ENCODE data around the gene GAS1.

GAS1 gene

GRCh38 chr9:86945728-86946200 is 1.5 kb downstream of the GAS1 start:
- Mint-ChIP-seq H3K4me3 (peak overlapping the region; percentile 75), H3K4me1 (ENCODE audit: low read depth) (peaks cover 21% of the 10 kb centered on the region), H3K9me3 (ENCODE audit: low read depth) (no peaks in the 10 kb centered on the region), H3K27ac (no peak overlapping the region), H3K36me3 (no peaks in the 10 kb centered on the region), H3K27me3 (peaks cover 33% of the 10 kb centered on the region)

GRCh38 chr9:86944796-86945727 is 2.2 kb downstream of the GAS1 start:
- H3K4me1 Mint-ChIP-seq (ENCODE audit: low read depth), result peaks cover 21% of the 10 kb centered on the region
- no peaks in the 10 kb centered on the region for H3K9me3 Mint-ChIP-seq (ENCODE audit: low read depth)
- H3K27ac Mint-ChIP-seq, result no peak overlapping the region
- peaks cover 34% of the 10 kb centered on the region for H3K27me3 Mint-ChIP-seq
- H3K36me3 Mint-ChIP-seq, result no peaks in the 10 kb centered on the region
- peak overlapping the region; percentile 75 for H3K4me3 Mint-ChIP-seq

GRCh38 chr9:86943201-86944113 is 3.8 kb downstream of the GAS1 start:
- Mint-ChIP-seq H3K27me3 (peaks cover 43% of the 10 kb centered on the region), H3K4me3 (no peak overlapping the region), H3K4me1 (ENCODE audit: low read depth) (peaks cover 10% of the 10 kb centered on the region), H3K27ac (no peak overlapping the region), H3K9me3 (ENCODE audit: low read depth) (no peaks in the 10 kb centered on the region), H3K36me3 (no peaks in the 10 kb centered on the region)

GRCh38 chr9:86942281-86943200 is 4.8 kb downstream of the GAS1 start:
- H3K36me3 Mint-ChIP-seq, result no peaks in the 10 kb centered on the region
- no peak overlapping the region for H3K4me3 Mint-ChIP-seq
- peaks cover 43% of the 10 kb centered on the region for H3K27me3 Mint-ChIP-seq
- H3K9me3 Mint-ChIP-seq (ENCODE audit: low read depth), result no peaks in the 10 kb centered on the region
- H3K27ac Mint-ChIP-seq, result no peak overlapping the region
- peaks cover 8% of the 10 kb centered on the region for H3K4me1 Mint-ChIP-seq (ENCODE audit: low read depth)

- H3K9me3 Mint-ChIP-seq (ENCODE audit: low read depth), result no peaks in the 10 kb centered on the region
- H3K27ac Mint-ChIP-seq, result no peak overlapping the region
- no peak overlapping the region for H3K4me3 Mint-ChIP-seq
- H3K27me3 Mint-ChIP-seq, result peaks cover 43% of the 10 kb centered on the region
- H3K36me3 Mint-ChIP-seq, result no peaks in the 10 kb centered on the region
- H3K4me1 Mint-ChIP-seq (ENCODE audit: low read depth), result peaks cover 8% of the 10 kb centered on the region
Observed at GRCh38 chr9:86941197-86941596, 6.1 kb downstream of the GAS1 start.

GRCh38 chr9:86940774-86941173 is 6.5 kb downstream of the GAS1 start:
- Mint-ChIP-seq H3K4me3 (no peak overlapping the region), H3K9me3 (ENCODE audit: low read depth) (no peaks in the 10 kb centered on the region), H3K4me1 (ENCODE audit: low read depth) (peaks cover 7% of the 10 kb centered on the region), H3K27ac (no peak overlapping the region), H3K27me3 (peaks cover 43% of the 10 kb centered on the region), H3K36me3 (no peaks in the 10 kb centered on the region)

- H3K4me1 Mint-ChIP-seq (ENCODE audit: low read depth), result peaks cover 2% of the 10 kb centered on the region
- no peaks in the 10 kb centered on the region for H3K36me3 Mint-ChIP-seq
- peaks cover 41% of the 10 kb centered on the region for H3K27me3 Mint-ChIP-seq
- no peak overlapping the region for H3K27ac Mint-ChIP-seq
- H3K9me3 Mint-ChIP-seq (ENCODE audit: low read depth), result no peaks in the 10 kb centered on the region
- H3K4me3 Mint-ChIP-seq, result no peak overlapping the region
Observed at GRCh38 chr9:86939891-86940290, 7.4 kb downstream of the GAS1 start.

GRCh38 chr9:86939321-86939720 is 8.0 kb downstream of the GAS1 start:
- no peak overlapping the region for H3K4me3 Mint-ChIP-seq

GRCh38 chr9:86938780-86939179 is 8.5 kb downstream of the GAS1 start:
- no peak overlapping the region for H3K27ac Mint-ChIP-seq
- no peak overlapping the region for H3K4me3 Mint-ChIP-seq
- H3K27me3 Mint-ChIP-seq, result peaks cover 35% of the 10 kb centered on the region
- no peaks in the 10 kb centered on the region for H3K4me1 Mint-ChIP-seq (ENCODE audit: low read depth)
- no peaks in the 10 kb centered on the region for H3K36me3 Mint-ChIP-seq
- H3K9me3 Mint-ChIP-seq (ENCODE audit: low read depth), result no peaks in the 10 kb centered on the region

More at GRCh38 chr9:86939321-86939720, 8.0 kb downstream of the GAS1 start:
- peaks cover 39% of the 10 kb centered on the region for H3K27me3 Mint-ChIP-seq
- H3K27ac Mint-ChIP-seq, result no peak overlapping the region
- no peaks in the 10 kb centered on the region for H3K36me3 Mint-ChIP-seq
- H3K4me1 Mint-ChIP-seq (ENCODE audit: low read depth), result no peaks in the 10 kb centered on the region
- no peaks in the 10 kb centered on the region for H3K9me3 Mint-ChIP-seq (ENCODE audit: low read depth)

- H3K27me3 Mint-ChIP-seq, result peaks cover 34% of the 10 kb centered on the region
- H3K9me3 Mint-ChIP-seq (ENCODE audit: low read depth), result no peaks in the 10 kb centered on the region
- H3K4me3 Mint-ChIP-seq, result no peak overlapping the region
- H3K27ac Mint-ChIP-seq, result no peak overlapping the region
- H3K36me3 Mint-ChIP-seq, result no peaks in the 10 kb centered on the region
- H3K4me1 Mint-ChIP-seq (ENCODE audit: low read depth), result no peaks in the 10 kb centered on the region
Observed at GRCh38 chr9:86926145-86926544, 21.2 kb downstream of the GAS1 start.

- H3K27me3 Mint-ChIP-seq, result peaks cover 34% of the 10 kb centered on the region
- H3K4me3 Mint-ChIP-seq, result no peak overlapping the region
- H3K36me3 Mint-ChIP-seq, result no peaks in the 10 kb centered on the region
- H3K4me1 Mint-ChIP-seq (ENCODE audit: low read depth), result no peaks in the 10 kb centered on the region
- no peak overlapping the region for H3K27ac Mint-ChIP-seq
- H3K9me3 Mint-ChIP-seq (ENCODE audit: low read depth), result no peaks in the 10 kb centered on the region
Observed at GRCh38 chr9:86925686-86926085, 21.6 kb downstream of the GAS1 start.

- Mint-ChIP-seq H3K36me3 (no peaks in the 10 kb centered on the region), H3K27me3 (peaks cover 31% of the 10 kb centered on the region)
Observed at GRCh38 chr9:86924206-86924605, 23.1 kb downstream of the GAS1 start.

GRCh38 chr9:86921151-86921923 is 26.0 kb downstream of the GAS1 start:
- Mint-ChIP-seq H3K27me3 (peaks cover 21% of the 10 kb centered on the region), H3K27ac (no peak overlapping the region), H3K4me3 (no peak overlapping the region), H3K9me3 (ENCODE audit: low read depth) (no peaks in the 10 kb centered on the region), H3K4me1 (ENCODE audit: low read depth) (no peaks in the 10 kb centered on the region), H3K36me3 (no peaks in the 10 kb centered on the region)

More at GRCh38 chr9:86924206-86924605, 23.1 kb downstream of the GAS1 start:
- no peaks in the 10 kb centered on the region for H3K4me1 Mint-ChIP-seq (ENCODE audit: low read depth)
- H3K9me3 Mint-ChIP-seq (ENCODE audit: low read depth), result no peaks in the 10 kb centered on the region
- H3K27ac Mint-ChIP-seq, result no peak overlapping the region
- H3K4me3 Mint-ChIP-seq, result no peak overlapping the region

Measured in activated naive CD8-positive, alpha-beta T cell (primary cell).